HG02840 (cell line): ENCODE results near the gene SUPV3L1.

Experiments used
- ATAC-seq: cut with Tn5 transposase; IDR thresholded peaks from one replicate; pipeline ENCODE4 v1.9.1; 2021; ENCODE audit warnings: mild to moderate bottlenecking, moderate library complexity, moderate number of reproducible peaks; ENCODE audit not compliant: unreplicated experiment, low FRiP score

The SUPV3L1 gene

GRCh38 chr10:69201045-69201444 lies 21.0 kb downstream of the SUPV3L1 start:
- ATAC-seq = no peak

DNA sequence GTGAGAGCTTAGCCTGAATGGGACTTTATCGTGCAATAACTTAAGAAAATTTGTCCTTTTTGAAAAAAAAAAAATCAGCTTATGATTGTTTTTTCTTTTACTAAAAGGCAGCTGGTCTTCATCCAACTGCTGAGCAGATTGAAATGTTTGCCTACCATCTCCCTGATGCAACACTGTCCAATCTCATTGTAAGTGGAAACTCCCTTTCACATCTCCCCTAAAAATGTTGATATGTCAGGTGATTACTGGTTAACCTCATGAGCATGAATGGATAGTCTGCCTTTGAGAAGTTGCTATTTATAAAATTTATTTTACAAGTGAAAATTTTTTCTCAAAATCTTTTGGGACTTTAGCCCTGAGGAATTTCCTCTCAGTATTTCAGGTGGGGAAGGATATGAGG lies 22.3 kb downstream of the SUPV3L1 start:
- ATAC-seq = no peak

DNA sequence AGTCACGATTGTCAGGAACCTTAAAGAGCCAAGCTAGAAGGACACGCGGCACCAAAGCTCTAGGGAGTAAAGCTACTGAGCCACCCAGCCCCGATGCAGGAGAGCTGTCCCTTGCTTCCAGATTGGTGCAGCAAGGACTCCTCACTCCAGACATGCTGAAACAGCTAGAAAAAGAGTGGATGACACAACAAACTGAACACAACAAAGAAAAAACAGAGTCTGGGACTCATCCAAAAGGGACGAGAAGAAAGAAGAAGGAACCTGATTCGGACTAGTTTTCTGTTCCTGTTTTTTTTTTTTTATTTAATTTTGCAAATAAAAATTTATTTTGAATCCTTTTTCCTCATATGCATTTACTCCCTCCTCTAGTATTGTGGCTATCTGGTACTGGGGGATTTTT lies 28.7 kb downstream of the SUPV3L1 start:
- ATAC-seq = no peak

DNA sequence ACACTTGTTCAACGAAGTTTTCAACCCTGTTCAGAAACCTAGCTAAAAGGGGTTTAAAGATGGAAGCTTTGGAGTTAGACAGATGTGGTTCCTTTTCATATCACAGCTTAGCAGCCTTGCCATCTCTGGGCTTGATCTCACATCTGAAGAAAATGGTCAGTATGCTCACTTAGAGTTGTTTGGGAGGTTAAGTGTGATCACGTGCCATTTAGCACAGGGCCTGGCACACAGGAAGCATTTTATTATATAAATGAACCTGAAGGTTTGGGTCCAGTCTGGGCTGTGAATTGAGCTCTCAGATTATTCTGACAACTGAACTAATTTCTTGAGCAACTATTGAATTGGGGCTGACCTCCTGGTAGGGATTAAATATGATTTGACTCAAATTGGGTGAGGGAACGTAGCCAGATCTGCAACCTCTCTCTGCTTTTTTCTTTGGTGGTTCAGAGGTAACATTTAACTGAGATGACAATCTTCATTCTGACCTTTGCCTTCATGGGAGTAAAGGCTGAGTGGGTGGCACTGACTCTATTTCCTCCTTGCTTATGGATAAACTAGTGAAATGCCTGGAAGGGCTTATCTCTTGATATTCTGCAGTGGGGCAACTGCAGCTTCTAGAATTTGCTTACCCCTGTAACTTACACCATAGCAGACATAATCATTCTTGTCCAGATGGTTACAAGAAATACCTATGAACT lies 29.9 kb downstream of the SUPV3L1 start:
- no peak for ATAC-seq

DNA sequence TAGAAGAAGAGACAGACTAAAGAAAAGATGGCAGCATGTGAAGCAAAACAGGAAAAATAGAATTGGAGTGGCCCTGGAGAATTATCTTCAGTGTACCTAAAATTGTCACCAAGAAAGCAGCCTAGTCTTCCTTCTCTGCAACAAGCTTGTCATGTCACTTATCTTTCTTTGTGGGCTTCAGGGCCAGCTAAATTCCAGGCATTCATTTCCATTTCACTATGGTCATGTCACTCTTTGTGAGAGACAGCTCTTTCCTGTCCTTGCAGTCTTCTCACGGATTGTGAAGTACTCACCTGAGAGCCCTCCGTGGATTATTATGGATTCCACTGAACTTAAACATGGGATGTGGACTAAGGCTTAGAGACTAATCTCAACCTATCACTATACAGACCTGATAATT lies 31.1 kb downstream of the SUPV3L1 start:
- ATAC-seq = no peak

DNA sequence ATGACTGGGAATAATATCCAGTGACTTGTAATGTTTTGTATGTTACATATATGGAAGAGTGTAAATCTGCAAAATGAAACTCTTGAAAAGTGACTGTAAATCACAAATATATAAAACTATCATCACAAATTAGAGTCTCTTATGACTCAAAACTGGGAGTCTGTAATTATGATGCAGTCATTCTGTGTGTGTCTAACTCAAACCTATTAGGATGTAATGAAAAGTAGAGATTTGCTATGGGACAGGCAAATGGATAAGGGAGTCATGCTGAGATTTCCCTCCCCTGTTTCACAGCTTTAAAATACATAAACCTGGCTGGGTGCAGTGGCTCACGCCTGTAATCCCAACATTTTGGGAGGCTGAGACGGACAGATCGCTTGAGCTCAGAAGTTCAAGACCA lies 31.5 kb downstream of the SUPV3L1 start:
- no peak for ATAC-seq

DNA sequence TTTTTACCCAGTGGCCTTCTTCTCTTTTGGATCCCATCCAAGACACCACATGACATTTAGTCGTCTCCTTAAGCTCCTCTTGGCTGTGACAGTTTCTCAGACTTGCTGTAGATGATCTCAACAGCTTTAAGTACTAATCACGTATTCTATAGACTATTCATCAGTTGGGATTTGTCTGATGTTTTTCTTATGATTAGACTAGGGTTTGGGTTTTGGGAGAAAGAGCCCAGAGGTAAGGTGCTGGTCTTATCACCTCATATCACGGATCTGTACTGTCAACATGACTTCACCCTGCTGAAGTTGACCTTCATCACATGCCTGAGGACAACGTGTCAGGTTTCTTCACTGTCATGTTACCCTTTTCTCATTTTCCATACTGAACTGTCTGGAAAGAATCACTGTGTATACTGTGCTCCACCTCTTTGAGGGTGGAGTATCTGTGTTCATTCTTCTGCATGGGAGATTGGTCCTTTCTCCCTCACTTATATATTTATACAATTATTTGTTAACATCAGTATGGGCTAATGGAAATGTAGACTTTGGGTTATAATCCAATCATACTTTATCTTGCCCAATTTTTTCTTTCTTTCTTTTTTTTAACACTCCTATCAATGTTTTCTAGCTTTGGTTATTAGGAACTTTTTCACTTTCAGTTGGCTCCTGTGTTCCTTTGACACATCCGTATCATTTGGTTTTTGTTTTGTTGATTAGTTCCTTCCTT lies 33.7 kb downstream of the SUPV3L1 start:
- ATAC-seq = no peak

DNA sequence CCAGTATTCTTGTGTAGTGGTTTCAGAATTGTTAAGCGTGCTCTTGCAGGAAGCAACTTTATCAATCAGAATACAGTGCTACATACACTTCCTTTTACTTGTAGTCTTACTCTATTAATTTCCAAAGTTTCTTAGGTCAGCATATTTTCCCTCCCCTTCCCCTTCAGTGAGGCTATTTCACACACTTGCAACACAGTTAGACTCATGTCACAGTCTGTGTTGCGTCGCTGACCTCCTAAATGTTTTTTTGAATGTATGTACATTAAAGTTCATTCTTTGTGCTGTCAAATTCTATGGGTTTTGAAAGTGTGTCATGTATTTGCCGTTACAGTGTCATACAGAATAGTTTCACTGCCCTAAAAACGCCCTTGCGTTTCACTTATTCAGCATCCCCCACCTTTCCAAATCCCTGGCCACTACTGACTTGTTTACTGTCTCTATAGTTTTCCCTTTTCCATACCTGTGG lies 34.7 kb downstream of the SUPV3L1 start:
- no peak for ATAC-seq

DNA sequence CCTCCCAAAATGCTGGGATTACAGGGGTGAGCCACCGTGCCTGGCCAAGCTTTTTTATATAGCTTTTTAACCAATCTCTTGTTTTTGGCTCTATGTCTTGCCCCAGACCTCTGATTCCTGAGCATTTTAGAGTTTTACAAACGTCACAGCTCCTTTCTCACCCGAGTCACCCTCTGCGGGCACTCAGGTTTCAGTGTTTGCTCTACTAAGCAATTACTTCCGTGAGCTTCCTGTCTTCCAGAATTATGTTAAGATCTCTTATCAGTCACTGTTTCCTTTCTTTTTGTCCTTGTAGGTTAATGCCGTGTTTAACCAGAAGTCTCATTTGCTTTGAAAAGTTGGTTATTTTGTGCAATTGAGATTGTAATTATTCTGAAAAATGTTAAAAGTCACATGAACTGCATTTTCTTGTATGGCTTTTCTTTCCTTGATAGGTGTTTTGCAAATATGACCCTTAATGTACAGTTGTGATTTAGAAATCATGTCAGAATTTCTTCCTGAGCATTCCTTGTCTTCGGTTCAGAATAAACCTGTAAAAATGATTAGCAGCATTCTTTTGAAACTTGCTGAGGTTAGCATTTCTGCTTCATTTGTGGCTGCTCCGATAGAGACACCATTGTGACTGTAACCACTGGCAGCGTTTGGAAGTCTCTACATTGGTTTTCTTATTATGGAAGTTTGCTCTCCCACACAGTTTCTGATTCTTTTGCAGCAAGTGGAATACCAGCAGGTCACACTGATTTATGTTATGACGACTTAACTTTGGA lies 35.6 kb downstream of the SUPV3L1 start:
- no peak for ATAC-seq

DNA sequence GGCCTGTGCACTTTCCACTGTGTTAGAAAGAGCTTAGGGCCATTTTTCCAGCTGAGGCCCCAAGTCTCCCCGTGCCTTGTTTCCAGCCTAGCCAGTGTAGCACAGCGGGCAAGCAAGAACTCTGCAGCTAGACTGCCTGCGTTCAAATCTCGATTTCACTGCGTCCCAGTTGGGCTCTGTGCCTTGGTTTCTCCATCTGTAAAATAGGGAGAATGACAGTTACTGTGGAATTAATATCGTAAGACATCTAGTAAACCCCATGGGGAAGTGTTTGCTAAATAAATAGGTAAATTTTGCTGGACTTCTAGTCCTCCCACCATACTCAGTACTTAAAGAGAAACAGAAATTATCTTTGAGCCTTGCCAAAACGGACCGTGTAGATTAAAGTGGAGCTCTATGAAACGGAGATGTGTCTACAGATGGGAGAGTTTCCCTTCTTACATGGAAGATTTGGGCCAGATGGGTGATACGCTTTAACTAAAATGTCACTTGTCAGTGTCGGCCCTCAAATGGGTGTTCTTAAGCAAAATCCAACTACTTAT lies 36.6 kb downstream of the SUPV3L1 start:
- ATAC-seq = no peak

GRCh38 chr10:69217119-69217754 lies 37.2 kb downstream of the SUPV3L1 start:
- no peak for ATAC-seq

DNA sequence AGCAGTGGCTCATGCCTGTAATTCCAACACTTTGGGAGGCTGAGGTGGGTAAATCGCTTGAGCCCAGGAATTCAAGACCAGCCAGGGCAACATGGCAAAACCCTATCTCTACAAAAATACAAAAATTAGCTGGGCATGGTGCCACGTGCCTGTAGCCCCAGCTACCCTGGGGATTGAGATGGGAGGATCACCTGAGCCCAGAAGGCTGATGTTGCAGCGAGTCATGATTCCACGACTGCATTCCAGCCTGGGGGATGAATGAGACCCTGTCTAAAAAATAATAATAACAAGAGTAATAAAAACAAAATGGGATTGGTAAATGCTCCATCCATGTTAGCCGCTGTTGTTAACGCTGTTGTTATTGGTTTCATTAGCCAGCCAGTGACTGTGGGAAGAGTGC lies 38.8 kb downstream of the SUPV3L1 start:
- ATAC-seq = no peak

GRCh38 chr10:69220041-69220451 lies 40.0 kb downstream of the SUPV3L1 start, which contains the start of gene HKDC1:
TSS of gene HKDC1 (plus strand) at chr10:69220332. CDS start at chr10:69220436, 104 bp downstream.
- ATAC-seq = no peak

DNA sequence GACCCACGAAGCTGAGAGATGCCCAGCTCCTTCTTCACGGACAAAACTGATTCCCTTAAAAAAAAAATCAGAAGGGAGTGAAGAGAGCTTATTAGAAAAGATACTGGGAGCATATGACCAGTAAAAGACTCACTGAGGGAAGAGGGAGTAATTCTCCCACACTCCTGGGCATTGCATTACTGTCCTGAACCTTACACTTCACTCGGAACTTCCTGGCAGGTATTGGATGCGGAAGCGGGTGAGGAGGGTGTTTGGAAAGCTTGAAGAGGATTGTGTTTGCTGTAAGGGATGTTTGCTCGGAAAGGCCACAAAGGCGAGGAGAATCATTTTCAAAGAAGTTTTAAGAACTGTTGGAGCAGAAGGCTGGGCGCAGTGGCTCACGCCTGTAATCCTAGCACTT lies 40.5 kb downstream of the SUPV3L1 start:
- ATAC-seq = no peak

GRCh38 chr10:69222157-69223027 lies 42.4 kb downstream of the SUPV3L1 start:
- ATAC-seq = peak; percentile 88

DNA sequence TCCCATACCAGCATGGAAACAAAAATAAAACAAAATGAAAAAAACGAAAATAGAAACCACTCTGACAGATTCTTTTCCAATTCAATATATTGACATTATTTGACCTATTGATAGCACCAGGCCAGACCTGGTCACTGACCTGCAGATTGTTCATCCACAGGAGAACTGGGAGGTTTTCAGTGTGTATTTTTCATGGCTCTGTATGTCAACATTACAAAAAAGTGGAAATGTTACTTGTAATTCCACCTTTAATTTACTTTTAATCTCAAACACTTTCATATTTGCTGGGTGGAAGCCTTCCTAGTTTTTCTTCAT lies 43.0 kb downstream of the SUPV3L1 start:
- ATAC-seq = peak; percentile 6

- no peak for ATAC-seq
Measured at GRCh38 chr10:69224862-69225657, 45.0 kb downstream of the SUPV3L1 start.

DNA sequence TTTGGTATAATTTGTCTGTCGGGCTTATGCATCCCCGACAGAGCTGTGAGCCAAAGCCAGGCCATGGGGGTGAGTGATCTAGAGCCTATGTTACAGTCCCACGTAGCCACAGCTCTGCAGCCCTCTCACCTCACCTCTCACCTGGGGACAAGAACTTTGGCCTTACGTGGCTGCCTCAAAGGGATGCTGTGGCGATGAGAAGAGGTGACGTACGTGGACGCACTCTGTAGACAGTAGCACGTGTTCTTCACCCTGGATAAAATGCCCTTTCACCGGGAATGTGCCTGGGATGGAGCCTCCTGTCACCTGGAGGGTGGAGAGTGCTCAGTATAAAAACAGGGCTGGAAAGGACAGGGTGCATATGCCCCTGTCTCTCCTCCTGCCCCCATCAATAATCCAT lies 45.6 kb downstream of the SUPV3L1 start:
- ATAC-seq = no peak

- no peak for ATAC-seq
Measured at GRCh38 chr10:69226919-69227450, 47.0 kb downstream of the SUPV3L1 start.
